GM19372 (cell line): ENCODE data around the gene PNMA6F.
"Not testable (repeated sequence)": the region's sequence is repeated elsewhere in the genome, so short reads cannot be mapped to it uniquely, and the experiment has no call there.

Source experiments
- ATAC-seq: cut with Tn5 transposase; IDR thresholded peaks from one replicate; pipeline ENCODE4 v1.9.1; 2021; ENCODE audit warnings: mild to moderate bottlenecking, low read depth, moderate library complexity; ENCODE audit not compliant: unreplicated experiment

Gene PNMA6F

DNA sequence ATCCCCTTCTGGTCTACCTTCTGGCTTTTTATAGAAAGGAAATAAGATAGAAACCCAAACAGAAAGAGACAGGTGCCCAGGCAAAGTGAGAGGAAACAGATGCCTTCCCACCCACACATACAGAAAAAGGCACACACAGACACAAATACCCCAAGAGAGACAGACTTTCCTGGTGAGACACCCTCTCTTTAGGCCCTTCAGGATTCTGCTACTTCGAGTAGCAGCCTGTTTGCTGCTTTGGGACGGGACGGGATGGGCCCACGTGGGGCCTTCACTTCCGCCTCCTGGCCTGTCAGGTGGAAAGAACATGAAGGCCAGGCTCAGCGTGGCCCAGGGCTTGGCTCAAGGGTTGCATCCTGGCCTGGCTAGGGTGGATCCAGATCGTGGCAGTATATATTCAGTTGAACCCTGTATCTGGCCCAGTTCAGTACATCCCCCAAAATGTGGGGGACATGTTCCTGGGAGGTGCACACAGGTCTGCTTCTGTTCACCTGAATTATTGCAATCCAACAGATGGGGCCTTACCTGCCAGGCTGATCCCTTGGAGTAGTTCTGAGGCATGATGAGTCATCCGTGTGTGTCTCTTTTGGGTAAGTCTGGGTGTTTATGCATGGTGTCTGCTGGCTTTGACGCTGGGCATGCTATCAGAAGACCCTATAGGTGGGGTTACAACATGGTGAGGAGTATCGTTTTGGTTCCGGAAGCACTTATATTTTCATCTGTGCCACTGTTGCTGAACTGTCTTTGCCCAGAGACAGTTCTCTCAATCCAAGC, 14.7 kb upstream of the PNMA6F start:
- no peak for ATAC-seq

DNA sequence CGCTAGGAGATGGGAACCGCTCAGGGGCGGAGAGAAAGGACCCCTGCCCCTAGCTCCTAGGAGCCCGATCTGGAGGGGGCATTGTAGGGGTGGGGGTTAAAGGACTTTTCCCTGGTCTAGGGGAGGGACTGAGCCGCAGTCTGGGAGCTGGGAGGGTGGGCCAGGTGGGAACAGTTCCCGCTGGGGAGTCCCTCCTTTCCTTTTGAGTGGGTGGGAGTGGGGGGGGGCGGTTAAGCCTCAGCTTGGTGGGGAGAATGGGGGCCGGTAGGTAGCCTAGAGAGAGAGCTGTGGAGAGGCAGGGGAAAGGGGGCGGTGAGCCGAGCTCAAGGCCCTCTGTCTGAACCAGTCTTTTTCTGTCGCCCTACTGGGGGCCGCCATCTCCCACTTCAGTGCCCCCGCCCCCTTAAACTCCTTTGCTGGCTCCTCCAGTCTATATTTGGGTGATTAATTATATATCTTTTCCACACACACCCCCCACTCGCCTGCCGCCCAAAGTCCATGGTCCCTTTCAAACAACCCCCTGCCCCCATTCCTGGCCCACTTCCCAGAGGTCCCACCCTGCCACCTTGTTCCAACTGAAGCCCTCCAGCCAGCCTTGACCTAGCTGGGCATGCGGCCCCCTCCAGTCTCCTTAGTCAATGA, 13.2 kb upstream of the PNMA6F start:
- no peak for ATAC-seq

DNA sequence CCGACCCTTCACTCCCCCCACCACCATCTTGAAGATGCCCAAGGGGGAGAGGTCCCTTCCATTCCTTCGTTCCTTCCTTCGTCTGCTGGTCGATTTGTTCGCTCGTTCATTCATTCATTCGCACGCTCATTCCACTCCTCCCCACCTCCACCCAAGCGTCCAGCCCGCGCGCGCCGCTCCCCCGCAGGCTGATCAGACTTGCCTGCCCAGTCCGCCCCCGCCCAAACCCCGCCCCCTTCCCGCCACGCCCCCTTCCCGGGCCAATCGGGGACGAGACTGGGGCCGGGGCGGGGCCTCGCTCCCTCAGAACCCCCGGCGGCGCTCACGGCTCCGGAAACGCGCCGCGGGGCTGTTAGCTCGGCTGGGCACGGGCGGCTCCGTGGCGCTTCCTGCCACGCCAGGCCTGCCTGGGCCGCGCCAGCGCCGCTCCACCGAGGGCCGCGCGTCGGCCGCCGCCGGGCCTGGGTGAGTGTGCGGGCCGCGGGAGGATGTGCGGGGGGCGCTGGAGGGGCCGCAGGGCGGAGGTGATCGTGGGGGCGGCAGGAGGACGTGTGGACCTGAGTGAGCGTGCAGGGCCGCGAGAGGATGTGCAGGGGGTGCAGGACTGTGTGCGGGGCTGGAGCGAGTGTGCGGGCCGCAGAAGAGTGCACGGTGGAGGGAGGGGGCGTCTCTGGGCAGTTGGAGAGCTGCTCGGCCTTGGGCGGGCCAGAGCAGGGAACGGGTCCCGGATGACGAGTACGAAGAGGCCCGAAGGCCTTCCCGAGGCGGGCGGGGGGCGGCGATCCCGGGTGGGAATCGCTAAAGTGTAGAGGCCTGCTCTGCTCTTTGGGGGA, 12.5 kb upstream of the PNMA6F start, which contains the start of gene ZNF275:
Gene ZNF275, plus strand, starts transcription at position 333 of the 833 bp plus-strand sequence. CDS start 2,527 bp downstream, outside the sequence.
- ATAC-seq, result peak; percentile 90

DNA sequence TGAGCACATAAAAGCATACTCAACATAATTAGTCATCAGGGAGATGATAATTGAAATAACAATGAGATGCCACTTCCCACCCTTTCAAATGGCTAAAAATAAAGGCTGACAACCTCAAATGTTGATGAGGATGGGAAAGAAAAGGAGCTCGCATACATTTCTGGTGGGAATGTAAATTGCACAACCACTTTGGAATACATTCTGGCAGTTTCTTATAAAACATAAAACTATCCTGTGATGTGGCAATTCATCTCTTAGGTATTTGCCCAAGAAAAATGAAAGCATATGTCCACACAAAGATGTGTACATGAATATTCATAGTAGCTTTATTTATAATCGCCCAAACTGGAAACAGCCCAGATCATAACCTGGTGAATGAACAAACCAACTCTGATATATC, 11.7 kb upstream of the PNMA6F start:
- no peak for ATAC-seq

DNA sequence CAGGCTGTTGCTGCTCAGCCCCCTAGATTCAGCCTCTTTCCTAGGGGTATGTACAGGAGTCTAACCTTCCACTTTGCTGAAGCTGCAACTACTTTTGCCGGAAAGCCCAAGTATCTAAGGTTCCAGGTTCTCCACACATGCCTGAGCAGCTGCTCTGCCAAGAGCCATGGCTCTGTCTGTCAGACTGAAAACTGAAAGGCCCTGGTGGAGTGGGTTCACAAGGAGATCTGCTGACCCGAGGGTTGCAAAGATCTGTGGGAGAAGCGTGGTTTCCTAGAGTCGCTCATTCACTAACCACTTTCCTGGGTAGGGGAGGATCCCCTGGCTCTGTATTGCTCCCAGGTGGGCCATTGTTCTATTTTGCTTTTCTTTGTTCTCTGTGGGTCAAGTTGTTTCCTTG, 6.0 kb upstream of the PNMA6F start:
- ATAC-seq, result no peak

DNA sequence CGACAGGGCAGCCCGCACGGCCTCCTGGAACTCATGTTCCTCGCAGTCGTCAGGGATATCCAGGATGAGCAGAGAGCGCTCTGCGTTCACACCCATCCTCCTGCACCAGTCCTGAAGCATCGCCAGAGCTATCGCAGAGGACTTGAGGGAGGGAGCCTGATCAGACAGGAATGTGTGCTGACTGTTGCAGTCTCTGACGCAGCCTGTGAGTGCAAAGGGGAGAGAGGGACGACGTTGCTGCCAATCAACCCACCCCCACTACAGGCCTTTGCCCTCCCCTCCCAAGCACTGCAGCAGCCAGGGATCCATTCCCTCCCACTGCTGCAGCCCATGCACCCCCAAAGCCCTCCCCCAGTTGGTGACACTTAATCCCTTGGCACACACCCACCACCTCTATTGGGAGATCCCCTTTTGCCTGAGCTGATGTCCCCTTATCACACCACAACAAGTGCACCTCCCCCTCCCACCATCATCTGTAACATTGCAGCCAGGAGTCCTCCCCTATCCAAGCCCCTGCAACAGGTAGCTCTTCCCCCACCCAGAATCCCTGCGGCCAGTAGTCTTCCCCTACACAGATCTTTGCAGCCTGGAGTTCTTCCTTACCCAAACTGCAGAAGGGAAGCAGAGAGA, 897 bp downstream of the PNMA6F start:
- ATAC-seq, result no peak

DNA sequence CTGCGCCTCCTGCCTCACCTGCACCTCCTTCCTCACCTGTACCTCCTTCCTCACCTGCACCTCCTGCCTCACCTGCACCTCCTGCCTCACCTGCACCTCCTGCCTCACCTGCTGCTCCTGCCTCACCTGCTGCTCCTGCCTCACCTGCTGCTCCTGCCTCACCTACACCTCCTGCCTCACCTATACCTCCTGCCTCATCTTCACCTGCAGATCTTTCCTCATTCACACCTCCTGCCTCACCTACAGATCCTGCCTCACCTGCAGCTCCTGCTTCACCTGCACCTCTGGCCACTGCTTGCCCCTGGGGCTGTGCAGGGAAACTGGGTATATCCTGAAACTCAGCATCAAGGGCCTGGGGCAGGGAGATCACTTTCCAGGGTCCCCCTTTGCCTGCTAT, 1.5 kb downstream of the PNMA6F start:
- not testable (repeated sequence) for ATAC-seq

DNA sequence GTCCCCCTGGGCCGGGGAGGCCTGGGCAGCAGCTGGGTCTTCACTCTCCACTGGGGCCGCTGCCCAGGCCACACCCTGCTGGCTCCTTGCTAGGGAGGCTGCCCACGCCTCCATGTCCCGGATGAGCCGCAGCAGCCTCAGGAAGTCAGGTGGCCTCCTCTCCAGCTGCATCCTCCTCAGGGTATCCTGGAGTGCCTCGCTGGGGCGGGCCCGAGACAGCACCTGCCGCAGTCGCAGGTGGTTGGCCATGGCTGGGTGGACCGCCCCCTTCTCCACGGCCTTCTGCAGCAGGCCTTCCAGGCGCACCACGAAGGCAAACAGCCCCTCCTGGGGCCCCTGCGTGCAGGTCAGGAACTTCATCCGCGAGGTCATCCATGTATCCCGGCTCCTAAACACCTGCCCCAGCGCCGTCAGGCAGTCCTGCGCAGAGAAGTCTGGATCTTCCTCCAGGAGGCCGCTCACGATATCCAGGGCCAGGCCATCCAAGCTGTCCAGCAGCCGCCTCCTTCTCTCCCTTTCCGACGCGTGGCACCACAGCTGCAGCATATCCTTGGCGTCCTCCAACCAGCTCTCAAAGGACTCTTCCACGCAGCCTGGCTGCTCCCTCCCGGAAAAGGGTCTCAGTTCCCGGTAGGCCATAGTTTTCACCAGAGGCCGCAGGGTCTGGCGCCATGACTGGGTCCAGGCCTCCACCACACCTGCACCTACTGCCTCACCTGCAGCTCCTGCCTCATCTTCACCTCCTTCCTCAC, 2.1 kb downstream of the PNMA6F start:
- ATAC-seq, result no peak

DNA sequence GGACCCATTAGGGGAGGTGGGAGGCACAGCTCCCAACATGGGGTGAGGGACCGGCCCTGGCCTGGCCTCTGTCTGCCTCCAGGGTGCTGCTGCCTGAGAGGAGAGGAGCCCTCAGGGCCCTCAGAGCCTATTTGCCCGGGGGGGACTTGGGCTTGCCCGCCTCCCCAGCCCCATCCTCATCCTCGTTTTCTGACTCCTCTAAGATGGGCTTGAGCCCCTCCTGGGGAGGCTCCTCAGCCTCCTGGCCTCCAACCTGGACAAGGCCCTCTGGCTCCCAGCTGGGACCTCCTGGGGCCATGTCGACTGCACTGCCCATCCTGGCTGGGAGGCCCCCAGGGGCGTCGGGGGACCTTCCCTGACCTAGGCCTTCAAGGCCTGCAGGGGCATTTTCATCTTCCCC, 2.8 kb downstream of the PNMA6F start:
- no peak for ATAC-seq

DNA sequence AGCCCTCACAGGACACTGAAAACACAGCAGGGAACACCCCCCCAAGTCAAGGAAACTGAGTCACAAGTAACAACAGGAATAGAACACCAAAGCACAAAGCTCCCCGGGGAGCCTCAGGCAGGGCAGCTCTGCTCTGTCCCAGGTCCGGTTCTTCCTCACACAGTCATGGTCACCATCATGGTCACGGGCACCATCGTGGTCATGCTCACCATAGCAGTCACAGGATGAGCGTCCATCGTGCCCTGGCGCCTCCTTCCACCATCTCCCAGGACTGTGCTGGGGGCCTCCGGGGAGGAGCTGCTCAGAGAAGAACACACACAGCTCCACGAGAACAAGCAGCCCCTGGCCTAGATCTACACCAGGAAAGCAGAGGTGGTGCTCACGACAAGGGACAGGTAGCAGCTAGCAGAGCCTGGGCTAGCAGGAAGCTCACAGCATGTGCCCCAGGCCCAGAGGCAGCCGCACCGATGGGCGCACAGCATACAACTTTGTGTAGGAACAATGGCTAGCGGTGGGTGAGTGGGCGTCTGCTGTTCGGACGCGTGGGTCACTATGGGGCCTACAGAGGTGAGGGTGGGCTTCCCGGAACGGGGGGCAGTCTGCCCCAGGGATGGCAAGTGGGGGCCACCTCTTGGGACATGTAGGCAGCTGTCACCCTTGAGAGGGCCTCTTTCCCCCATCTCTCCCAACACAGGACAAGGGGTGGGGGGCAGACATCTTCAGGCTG, 3.4 kb downstream of the PNMA6F start:
- ATAC-seq, result no peak

DNA sequence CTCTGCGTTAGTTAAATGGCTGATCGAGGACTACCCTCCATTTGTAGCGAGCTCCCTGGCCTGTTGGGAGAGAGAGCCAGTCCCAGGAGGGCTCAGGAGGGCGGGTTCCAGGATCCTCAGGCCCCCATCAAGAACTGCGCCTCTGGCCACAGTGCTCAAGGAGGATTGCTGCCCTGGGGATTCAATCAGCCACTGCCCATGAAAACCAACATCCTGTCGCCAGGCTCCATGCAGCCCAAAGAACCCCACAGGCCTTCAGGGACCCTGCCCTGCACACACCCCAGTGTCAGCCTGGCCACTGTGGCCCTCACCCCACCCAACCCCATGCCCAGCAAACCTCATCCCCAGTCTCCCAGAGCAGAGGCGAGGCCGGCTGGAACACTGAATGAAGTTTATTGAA, 4.3 kb downstream of the PNMA6F start:
- ATAC-seq, result no peak

DNA sequence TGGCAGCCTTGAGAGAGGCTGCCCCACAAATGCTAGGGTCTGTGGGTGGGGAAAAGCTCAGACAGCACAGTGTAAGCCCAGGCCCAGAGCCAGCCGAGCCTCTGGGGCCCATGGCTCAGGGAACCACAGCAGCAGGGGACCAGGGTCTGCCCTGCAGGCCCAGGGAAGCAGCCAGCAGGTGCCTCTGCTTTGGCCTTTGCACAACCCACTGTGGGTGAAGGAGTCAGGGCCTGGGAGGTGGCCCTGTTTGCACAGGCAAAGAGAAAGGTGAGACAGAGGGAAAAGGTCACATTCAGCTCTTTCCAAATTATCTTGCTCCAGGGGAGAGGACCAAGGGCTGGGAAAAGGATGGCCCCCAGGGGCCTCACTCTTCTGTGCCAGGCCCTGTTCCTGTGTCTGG, 8.7 kb downstream of the PNMA6F start:
- no peak for ATAC-seq

DNA sequence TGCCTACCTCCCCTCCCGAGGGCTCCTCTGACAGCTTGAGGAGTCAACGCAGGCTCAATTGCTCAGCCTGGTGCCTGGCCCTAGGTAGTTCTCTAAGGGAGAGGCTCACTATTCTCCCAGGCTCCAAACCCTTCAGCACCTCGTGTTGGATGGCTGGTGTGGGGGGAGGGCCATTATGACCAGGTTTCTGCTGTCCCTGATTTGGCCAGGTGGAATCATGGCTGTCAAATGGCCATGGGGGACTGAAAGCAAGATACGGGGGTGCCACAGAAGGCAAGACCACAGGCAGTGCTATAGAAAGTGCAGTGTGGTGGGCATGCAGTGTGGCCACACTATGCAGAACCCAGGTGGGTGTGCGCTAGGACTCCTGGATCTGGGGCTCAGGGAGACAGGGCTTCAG, 9.5 kb downstream of the PNMA6F start:
- no peak for ATAC-seq

DNA sequence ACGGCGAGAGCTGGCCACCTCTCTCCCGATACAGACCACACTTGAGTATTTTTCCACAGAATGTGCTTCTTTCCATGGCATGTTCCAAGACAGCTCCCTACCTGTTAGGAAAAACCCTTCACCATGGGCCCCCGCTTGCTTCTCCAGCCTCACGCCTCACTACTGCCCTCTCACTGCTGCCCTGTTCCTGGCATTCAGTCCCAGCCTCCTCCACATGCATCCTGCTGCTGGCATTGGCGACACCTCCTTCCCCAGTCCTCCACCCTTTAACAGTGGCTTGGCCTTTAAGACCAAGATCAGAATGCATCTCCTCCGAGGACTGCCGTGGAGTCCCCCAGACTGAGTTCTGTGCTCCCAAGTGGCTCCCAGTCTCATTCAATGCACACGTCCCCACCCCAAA, 10.7 kb downstream of the PNMA6F start:
- ATAC-seq, result no peak

DNA sequence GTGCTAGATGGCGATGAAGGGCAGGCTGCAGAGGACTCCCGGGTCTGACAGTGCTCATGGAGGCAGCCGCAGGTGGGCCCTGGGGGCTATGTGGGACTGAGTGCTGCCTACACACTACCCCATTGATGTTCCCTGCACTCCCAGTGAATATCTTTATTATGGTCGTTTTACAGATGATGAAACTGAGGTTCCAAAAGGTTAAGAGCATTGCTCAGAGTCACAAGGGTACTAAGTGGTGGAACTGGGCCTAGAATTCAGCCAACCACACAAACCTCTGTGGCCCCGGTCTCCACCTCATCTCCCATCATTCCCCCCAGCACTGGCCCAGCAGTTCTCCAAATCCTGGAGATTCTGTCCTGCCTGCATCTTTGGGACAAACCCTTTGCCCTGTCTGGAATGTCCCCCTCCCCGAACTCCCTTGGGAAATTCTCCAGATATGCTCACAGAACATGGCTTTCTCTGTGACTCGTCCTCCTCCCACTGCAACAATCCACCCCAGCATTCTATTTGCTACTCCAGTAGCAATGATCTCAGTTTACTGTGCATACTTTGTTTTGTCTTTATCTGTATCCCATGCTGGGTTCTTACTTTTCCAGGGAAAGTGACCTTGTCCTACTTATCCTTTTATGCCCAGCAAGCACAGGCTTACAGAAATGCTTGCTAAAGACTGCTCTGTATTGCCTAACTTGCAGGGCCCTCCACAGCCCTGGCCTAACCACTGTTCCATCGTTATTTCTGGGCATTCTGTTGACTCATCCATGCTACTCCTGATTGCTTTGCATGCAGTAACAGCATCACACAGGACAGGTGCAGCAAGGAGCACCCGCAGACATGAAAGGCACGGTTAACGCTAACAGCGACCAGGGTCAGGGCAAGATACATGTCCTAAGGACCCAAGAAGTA, 14.0 kb downstream of the PNMA6F start:
- ATAC-seq, result no peak

DNA sequence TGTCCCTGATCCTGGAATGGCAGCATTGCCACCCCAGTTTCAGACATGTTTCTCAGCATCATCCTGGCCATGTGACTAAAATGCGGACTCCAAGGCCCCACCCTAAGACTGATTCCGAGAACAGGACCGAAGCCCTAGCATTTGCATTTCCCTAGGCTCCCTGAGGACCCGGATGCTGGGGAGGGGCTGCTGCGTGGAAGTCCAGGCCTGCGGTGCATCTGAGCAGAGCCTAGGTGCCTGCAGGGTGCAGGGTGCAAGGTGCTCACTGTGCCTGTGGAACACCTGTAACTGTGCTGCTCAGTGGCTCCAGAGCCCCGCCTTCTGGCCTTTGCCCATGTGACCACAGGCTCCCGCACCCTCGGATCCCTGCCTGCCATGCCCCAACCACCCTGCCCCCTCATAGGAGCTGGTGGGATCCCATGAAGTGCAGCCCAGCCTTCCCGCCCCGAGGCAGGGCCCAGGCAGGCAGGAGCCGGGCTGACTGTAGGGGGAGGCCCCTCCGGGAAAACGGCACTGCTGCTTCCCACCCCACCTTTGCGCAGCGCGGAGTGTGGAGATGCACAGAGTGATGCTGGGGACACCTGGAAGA, 14.9 kb downstream of the PNMA6F start:
- no peak for ATAC-seq

DNA sequence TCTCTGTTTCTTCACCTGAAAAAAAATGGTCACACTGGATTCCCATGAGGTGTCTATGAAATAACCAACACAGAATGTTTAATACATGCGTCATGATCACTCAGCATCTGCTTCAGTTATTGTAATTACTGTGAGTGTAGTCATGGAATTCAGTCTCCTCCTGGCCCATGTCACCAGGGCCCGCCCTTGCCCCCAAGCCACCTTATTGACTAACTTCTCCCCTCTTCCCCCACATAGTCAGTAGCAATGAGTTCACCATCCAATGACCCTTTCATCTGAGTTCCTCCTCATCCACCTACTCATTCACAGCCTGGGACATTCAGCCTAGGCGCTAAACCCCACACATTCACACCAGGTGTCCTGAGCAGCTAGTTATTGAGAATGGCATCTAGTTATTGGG, 15.6 kb downstream of the PNMA6F start:
- no peak for ATAC-seq
